ENCODE results near the gene GOLGA8A.

GOLGA8A gene, protein sequence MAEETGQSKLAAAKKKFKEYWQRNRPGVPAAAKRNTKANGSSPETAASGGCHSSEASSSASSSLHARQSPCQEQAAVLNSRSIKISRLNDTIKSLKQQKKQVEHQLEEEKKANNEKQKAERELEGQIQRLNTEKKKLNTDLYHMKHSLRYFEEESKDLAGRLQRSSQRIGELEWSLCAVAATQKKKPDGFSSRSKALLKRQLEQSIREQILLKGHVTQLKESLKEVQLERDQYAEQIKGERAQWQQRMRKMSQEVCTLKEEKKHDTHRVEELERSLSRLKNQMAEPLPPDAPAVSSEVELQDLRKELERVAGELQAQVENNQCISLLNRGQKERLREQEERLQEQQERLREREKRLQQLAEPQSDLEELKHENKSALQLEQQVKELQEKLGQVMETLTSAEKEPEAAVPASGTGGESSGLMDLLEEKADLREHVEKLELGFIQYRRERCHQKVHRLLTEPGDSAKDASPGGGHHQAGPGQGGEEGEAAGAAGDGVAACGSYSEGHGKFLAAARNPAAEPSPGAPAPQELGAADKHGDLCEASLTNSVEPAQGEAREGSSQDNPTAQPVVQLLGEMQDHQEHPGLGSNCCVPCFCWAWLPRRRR

DNA sequence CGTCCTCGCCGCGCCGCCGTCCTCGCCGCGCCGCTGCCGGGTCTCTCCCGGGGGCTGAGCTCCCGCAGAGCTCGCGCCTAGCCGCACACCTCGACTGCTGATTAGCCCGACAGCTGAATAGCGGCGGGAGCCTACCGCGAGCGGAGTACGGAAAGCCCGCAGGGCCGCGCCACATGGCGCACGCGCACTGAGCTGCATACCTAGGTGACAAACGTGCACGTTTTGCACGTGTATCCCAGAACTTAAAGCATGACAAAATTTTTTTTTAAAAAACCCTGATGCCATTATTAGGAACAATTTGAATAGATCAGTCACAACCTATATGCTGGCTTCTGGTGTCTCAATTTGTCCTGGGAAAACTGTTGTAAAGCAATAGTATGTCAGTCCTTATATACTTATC, at the start of gene GOLGA8A:
Gene GOLGA8A, minus strand, starts transcription at position 122 of the 400 bp plus-strand sequence. CDS start 48,117 bp downstream, outside the sequence.
- Histone ChIP-seq H3K36me3 (ENCODE audit: control insufficient read depth in 1 of 2, insufficient read depth in 2 of 2, low read length in 2 of 2) (peaks cover 0 to 7% of the 10 kb centered on the region in 2 donors), H3K27me3 (ENCODE audit: control insufficient read depth in 1 of 2, insufficient read depth in 2 of 2, low read length in 2 of 2) (no peaks in the 10 kb centered on the region), H3K9ac (ENCODE audit: low read depth in 1 of 2, low read length in 2 of 2) (peak within 1 kb of the TSS; percentile 33 to 43), H3K4me1 (ENCODE audit: control insufficient read depth in 1 of 2, insufficient read depth in 2 of 2, low read length in 2 of 2) (peaks cover 0 to 10% of the 10 kb centered on the region in 2 donors), H3K4me3 (ENCODE audit: low read depth in 1 of 2, low read length in 2 of 2) (peak within 1 kb of the TSS; percentile 65 to 71), H3K27ac (ENCODE audit: low read depth, low read length) (no peak within 1 kb of the TSS), H3K9me3 (ENCODE audit: control insufficient read depth in 1 of 2, low read length in 2 of 2) (no peaks in the 10 kb centered on the region)

DNA sequence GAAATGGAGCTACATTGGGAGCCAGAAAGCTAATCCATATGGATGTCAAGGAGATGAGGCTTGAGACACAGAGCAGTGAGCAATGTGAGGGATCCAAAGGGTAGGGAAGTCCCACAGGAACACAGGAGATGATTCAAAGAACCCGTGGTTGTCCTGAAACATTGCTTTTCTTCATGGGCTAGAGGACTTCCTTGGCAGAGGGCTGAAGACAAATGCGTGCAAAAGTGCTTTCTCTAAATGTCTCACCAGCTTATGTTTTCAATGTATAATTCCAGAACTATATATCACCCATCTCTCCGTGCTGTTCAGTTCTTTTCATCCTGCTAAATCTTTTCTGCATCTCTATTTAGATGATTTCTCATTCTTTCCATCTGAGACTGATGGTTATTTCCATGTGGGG, 46.0 kb upstream of the GOLGA8A start:
- no peak overlapping the region for H3K4me3 ChIP-seq (ENCODE audit: low read depth in 1 of 2, low read length in 2 of 2)
- no peak overlapping the region for H3K27ac ChIP-seq (ENCODE audit: low read depth, low read length)
- no peaks in the 10 kb centered on the region for H3K9me3 ChIP-seq (ENCODE audit: control insufficient read depth in 1 of 2, low read length in 2 of 2)
- no peaks in the 10 kb centered on the region for H3K4me1 ChIP-seq (ENCODE audit: control insufficient read depth in 1 of 2, insufficient read depth in 2 of 2, low read length in 2 of 2)
- no peak overlapping the region for H3K9ac ChIP-seq (ENCODE audit: low read depth in 1 of 2, low read length in 2 of 2)
- no peaks in the 10 kb centered on the region for H3K27me3 ChIP-seq (ENCODE audit: control insufficient read depth in 1 of 2, insufficient read depth in 2 of 2, low read length in 2 of 2)
- H3K36me3 ChIP-seq (ENCODE audit: control insufficient read depth in 1 of 2, insufficient read depth in 2 of 2, low read length in 2 of 2): no peaks in the 10 kb centered on the region

DNA sequence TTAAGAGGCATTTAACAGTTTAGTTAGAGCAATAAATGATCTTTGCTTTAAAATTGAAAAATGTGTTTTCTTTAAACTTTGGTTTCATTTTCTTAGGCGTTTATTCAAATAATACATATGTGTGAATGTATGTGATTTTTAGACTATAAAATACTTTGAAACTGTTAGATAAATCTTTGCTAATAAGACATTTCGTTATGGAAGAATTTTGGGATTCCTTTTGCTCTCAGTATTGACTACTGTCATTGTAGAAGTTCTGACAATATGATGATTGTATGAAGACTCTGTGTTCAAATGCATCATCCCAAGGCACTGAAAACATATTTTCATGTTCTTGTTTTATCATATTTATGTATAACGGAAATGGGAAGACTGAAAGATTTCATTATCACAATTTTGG, 43.8 kb upstream of the GOLGA8A start:
- Histone ChIP-seq H3K4me1 (ENCODE audit: control insufficient read depth in 1 of 2, insufficient read depth in 2 of 2, low read length in 2 of 2) (no peaks in the 10 kb centered on the region), H3K4me3 (ENCODE audit: low read depth in 1 of 2, low read length in 2 of 2) (no peak overlapping the region), H3K9ac (ENCODE audit: low read depth in 1 of 2, low read length in 2 of 2) (no peak overlapping the region), H3K36me3 (ENCODE audit: control insufficient read depth in 1 of 2, insufficient read depth in 2 of 2, low read length in 2 of 2) (no peaks in the 10 kb centered on the region), H3K27ac (ENCODE audit: low read depth, low read length) (no peak overlapping the region), H3K9me3 (ENCODE audit: control insufficient read depth in 1 of 2, low read length in 2 of 2) (no peaks in the 10 kb centered on the region), H3K27me3 (ENCODE audit: control insufficient read depth in 1 of 2, insufficient read depth in 2 of 2, low read length in 2 of 2) (no peaks in the 10 kb centered on the region)

DNA sequence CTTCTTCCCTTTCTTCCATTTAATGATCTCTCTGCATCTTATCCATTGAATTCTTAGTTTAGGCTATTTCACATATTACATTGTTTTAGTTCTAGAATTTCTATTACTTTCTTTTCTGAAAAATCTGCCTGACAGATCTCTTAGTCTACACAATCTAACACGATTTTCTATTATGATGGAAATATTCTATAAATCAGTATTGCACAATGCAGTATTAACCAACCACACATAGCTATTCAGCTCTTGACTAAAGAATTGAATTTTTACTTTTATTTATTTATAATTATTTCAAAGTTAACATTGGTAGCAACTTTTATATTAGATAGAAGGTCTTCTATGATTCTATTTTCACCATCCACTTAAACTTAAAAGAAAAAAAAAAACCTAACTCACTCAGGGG, 36.2 kb upstream of the GOLGA8A start:
- H3K9me3 ChIP-seq (ENCODE audit: control insufficient read depth in 1 of 2, low read length in 2 of 2): no peaks in the 10 kb centered on the region
- no peak overlapping the region for H3K9ac ChIP-seq (ENCODE audit: low read depth in 1 of 2, low read length in 2 of 2)
- no peaks in the 10 kb centered on the region for H3K36me3 ChIP-seq (ENCODE audit: control insufficient read depth in 1 of 2, insufficient read depth in 2 of 2, low read length in 2 of 2)
- no peak overlapping the region for H3K27ac ChIP-seq (ENCODE audit: low read depth, low read length)
- H3K4me1 ChIP-seq (ENCODE audit: control insufficient read depth in 1 of 2, insufficient read depth in 2 of 2, low read length in 2 of 2): no peaks in the 10 kb centered on the region
- H3K4me3 ChIP-seq (ENCODE audit: low read depth in 1 of 2, low read length in 2 of 2): no peak overlapping the region
- H3K27me3 ChIP-seq (ENCODE audit: control insufficient read depth in 1 of 2, insufficient read depth in 2 of 2, low read length in 2 of 2): no peaks in the 10 kb centered on the region

DNA sequence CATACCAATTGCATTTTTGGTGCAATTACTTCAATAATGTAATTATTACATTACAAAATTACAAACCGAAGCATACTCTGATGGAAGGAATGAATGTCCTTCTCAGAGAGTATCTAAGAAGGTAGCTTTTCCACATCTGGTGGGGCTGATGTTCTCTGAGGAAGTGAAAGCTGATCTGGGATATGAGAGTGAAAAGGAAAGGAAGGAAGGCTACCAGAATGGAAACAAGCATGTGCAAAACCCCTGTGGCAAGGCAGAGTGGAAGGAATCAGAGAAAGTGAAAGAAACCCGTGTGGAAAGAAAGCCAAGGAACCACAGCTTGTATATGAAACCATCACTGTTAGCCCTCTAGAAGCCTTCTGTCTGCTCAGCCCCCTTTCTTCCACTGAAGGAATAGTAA, 35.3 kb upstream of the GOLGA8A start:
- Histone ChIP-seq H3K4me3 (ENCODE audit: low read depth in 1 of 2, low read length in 2 of 2) (no peak overlapping the region), H3K36me3 (ENCODE audit: control insufficient read depth in 1 of 2, insufficient read depth in 2 of 2, low read length in 2 of 2) (no peaks in the 10 kb centered on the region), H3K9ac (ENCODE audit: low read depth in 1 of 2, low read length in 2 of 2) (no peak overlapping the region), H3K4me1 (ENCODE audit: control insufficient read depth in 1 of 2, insufficient read depth in 2 of 2, low read length in 2 of 2) (no peaks in the 10 kb centered on the region), H3K27ac (ENCODE audit: low read depth, low read length) (no peak overlapping the region), H3K9me3 (ENCODE audit: control insufficient read depth in 1 of 2, low read length in 2 of 2) (no peaks in the 10 kb centered on the region), H3K27me3 (ENCODE audit: control insufficient read depth in 1 of 2, insufficient read depth in 2 of 2, low read length in 2 of 2) (no peaks in the 10 kb centered on the region)

DNA sequence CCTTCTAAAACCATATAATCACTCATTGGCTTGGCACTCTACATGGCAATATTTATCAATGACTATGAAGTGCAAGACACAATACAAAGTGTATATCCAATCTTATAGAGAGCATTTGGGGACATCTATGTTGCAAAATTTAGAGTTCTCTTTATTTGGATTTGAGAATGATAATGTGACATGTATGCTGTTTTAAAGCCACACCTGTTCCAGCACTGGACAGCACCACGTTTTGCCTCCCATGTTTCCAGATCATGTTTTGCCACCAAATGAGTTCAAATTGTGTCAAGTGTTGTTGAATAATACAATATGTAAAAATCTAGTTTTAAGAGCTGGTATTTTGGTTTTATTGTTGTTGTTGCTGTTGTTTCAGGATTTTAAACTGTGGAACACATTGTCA, 33.3 kb upstream of the GOLGA8A start:
- H3K27ac ChIP-seq (ENCODE audit: low read depth, low read length): no peak overlapping the region
- no peaks in the 10 kb centered on the region for H3K4me1 ChIP-seq (ENCODE audit: control insufficient read depth in 1 of 2, insufficient read depth in 2 of 2, low read length in 2 of 2)
- no peaks in the 10 kb centered on the region for H3K36me3 ChIP-seq (ENCODE audit: control insufficient read depth in 1 of 2, insufficient read depth in 2 of 2, low read length in 2 of 2)
- no peaks in the 10 kb centered on the region for H3K27me3 ChIP-seq (ENCODE audit: control insufficient read depth in 1 of 2, insufficient read depth in 2 of 2, low read length in 2 of 2)
- no peak overlapping the region for H3K9ac ChIP-seq (ENCODE audit: low read depth in 1 of 2, low read length in 2 of 2)
- H3K9me3 ChIP-seq (ENCODE audit: control insufficient read depth in 1 of 2, low read length in 2 of 2): no peaks in the 10 kb centered on the region
- no peak overlapping the region for H3K4me3 ChIP-seq (ENCODE audit: low read depth in 1 of 2, low read length in 2 of 2)

DNA sequence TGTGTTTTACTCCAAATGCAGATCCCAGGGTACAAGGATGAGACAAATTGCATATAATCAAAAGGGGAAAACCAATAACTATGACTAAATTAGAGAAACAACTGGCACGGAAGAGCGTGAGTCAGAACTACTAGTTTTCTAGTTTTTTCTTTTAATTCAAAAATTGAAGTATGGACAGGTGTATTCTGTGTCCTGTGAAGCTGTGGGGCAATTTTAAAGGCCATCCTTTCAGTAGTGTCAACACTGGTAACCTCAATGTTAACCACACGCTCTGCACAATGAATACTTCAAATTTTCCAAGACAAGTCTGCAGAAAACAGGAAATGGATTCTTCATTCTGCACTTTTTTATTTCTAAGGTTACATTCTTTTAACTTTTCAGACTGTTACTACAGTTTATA, 32.5 kb upstream of the GOLGA8A start:
- Histone ChIP-seq H3K27ac (ENCODE audit: low read depth, low read length) (no peak overlapping the region), H3K4me3 (ENCODE audit: low read depth in 1 of 2, low read length in 2 of 2) (no peak overlapping the region), H3K9me3 (ENCODE audit: control insufficient read depth in 1 of 2, low read length in 2 of 2) (no peaks in the 10 kb centered on the region), H3K4me1 (ENCODE audit: control insufficient read depth in 1 of 2, insufficient read depth in 2 of 2, low read length in 2 of 2) (no peaks in the 10 kb centered on the region), H3K27me3 (ENCODE audit: control insufficient read depth in 1 of 2, insufficient read depth in 2 of 2, low read length in 2 of 2) (no peaks in the 10 kb centered on the region), H3K36me3 (ENCODE audit: control insufficient read depth in 1 of 2, insufficient read depth in 2 of 2, low read length in 2 of 2) (no peaks in the 10 kb centered on the region), H3K9ac (ENCODE audit: low read depth in 1 of 2, low read length in 2 of 2) (no peak overlapping the region)

DNA sequence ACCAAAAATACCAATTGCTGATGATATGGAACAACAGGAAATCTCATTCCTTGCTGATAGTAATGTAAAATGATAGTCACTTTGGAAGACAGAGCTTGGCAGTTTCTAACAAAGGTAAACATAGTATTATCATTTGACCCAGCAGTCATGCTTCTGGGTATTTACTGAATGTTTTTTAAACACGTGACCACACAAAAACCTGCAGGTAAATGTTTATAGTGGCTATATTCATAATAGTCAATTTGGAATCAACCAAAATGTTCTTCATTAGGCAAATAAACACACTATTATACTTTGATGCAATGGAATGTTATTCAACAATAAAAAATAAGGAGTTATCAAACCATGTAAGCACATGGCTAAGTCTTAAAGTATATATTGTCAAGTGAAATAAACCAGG, 24.1 kb upstream of the GOLGA8A start:
- no peak overlapping the region for H3K9ac ChIP-seq (ENCODE audit: low read depth in 1 of 2, low read length in 2 of 2)
- no peaks in the 10 kb centered on the region for H3K4me1 ChIP-seq (ENCODE audit: control insufficient read depth in 1 of 2, insufficient read depth in 2 of 2, low read length in 2 of 2)
- no peak overlapping the region for H3K27ac ChIP-seq (ENCODE audit: low read depth, low read length)
- H3K36me3 ChIP-seq (ENCODE audit: control insufficient read depth in 1 of 2, insufficient read depth in 2 of 2, low read length in 2 of 2): no peaks in the 10 kb centered on the region
- no peak overlapping the region for H3K4me3 ChIP-seq (ENCODE audit: low read depth in 1 of 2, low read length in 2 of 2)
- H3K27me3 ChIP-seq (ENCODE audit: control insufficient read depth in 1 of 2, insufficient read depth in 2 of 2, low read length in 2 of 2): no peaks in the 10 kb centered on the region
- no peaks in the 10 kb centered on the region for H3K9me3 ChIP-seq (ENCODE audit: control insufficient read depth in 1 of 2, low read length in 2 of 2)

DNA sequence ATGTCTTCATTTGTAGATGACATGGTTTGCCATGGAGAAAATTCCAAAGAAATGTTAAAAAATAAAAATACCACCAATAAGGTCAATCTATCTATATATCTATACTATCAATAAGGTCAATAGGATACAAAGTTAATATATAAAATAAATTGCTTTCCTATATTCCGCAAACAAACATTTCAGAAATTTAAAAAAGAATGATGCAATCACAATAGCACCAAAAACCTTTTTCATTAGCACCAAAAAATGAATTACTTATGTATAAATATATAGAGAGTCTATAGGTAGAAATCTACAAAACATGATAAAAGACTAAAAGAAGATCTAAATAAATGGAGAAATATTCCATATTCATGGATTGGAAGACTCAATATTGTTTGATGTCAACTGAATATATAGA, 22.8 kb upstream of the GOLGA8A start:
- H3K9me3 ChIP-seq (ENCODE audit: control insufficient read depth in 1 of 2, low read length in 2 of 2): no peaks in the 10 kb centered on the region
- H3K4me1 ChIP-seq (ENCODE audit: control insufficient read depth in 1 of 2, insufficient read depth in 2 of 2, low read length in 2 of 2): no peaks in the 10 kb centered on the region
- no peaks in the 10 kb centered on the region for H3K27me3 ChIP-seq (ENCODE audit: control insufficient read depth in 1 of 2, insufficient read depth in 2 of 2, low read length in 2 of 2)
- no peak overlapping the region for H3K4me3 ChIP-seq (ENCODE audit: low read depth in 1 of 2, low read length in 2 of 2)
- H3K36me3 ChIP-seq (ENCODE audit: control insufficient read depth in 1 of 2, insufficient read depth in 2 of 2, low read length in 2 of 2): no peaks in the 10 kb centered on the region
- no peak overlapping the region for H3K9ac ChIP-seq (ENCODE audit: low read depth in 1 of 2, low read length in 2 of 2)
- no peak overlapping the region for H3K27ac ChIP-seq (ENCODE audit: low read depth, low read length)

DNA sequence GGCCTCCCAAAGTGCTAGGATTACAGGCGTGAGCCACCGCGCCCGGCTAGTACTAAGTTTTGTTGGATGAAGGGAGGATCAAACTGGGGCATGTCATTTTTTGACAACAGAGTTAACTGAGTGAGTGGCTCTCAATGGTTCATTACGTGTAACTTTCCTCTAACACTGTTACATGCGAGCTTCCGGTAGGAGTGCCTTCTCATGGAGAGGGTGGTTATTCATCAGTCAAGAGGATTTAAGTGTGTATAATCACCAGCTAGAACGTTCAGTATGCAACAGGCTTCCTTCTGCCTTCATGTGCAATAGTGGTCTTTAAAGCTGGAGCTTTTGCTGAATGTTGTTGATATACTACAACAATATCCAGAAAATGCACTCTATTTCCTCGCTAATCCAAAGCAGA, 19.1 kb upstream of the GOLGA8A start:
- H3K9me3 ChIP-seq (ENCODE audit: control insufficient read depth in 1 of 2, low read length in 2 of 2): no peaks in the 10 kb centered on the region
- no peaks in the 10 kb centered on the region for H3K36me3 ChIP-seq (ENCODE audit: control insufficient read depth in 1 of 2, insufficient read depth in 2 of 2, low read length in 2 of 2)
- H3K27me3 ChIP-seq (ENCODE audit: control insufficient read depth in 1 of 2, insufficient read depth in 2 of 2, low read length in 2 of 2): no peaks in the 10 kb centered on the region
- no peak overlapping the region for H3K4me3 ChIP-seq (ENCODE audit: low read depth in 1 of 2, low read length in 2 of 2)
- H3K9ac ChIP-seq (ENCODE audit: low read depth in 1 of 2, low read length in 2 of 2): no peak overlapping the region
- H3K4me1 ChIP-seq (ENCODE audit: control insufficient read depth in 1 of 2, insufficient read depth in 2 of 2, low read length in 2 of 2): no peaks in the 10 kb centered on the region
- no peak overlapping the region for H3K27ac ChIP-seq (ENCODE audit: low read depth, low read length)

All from duodenal mucosa (tissue), 2 donors.